GM10266 (cell line): ENCODE results near the gene LRCOL1.

Source experiments
- DNase-seq: peaks from one replicate; pipeline ENCODE4 v3.0.0; 2012; ENCODE audit errors: extremely low spot score
- TF ChIP-seq, protein P1 (sequence below): IDR thresholded peaks from 2 replicates; pipeline ENCODE4 v1.5.1; 2012; ENCODE audit warnings: mild to moderate bottlenecking, low read depth; ENCODE audit not compliant: control insufficient read depth, insufficient read depth; ENCODE audit errors: missing control alignments

The LRCOL1 gene

GRCh38 chr12:132560364-132560613 is 50.1 kb downstream of the LRCOL1 start:
- TF ChIP-seq, protein P1, sequence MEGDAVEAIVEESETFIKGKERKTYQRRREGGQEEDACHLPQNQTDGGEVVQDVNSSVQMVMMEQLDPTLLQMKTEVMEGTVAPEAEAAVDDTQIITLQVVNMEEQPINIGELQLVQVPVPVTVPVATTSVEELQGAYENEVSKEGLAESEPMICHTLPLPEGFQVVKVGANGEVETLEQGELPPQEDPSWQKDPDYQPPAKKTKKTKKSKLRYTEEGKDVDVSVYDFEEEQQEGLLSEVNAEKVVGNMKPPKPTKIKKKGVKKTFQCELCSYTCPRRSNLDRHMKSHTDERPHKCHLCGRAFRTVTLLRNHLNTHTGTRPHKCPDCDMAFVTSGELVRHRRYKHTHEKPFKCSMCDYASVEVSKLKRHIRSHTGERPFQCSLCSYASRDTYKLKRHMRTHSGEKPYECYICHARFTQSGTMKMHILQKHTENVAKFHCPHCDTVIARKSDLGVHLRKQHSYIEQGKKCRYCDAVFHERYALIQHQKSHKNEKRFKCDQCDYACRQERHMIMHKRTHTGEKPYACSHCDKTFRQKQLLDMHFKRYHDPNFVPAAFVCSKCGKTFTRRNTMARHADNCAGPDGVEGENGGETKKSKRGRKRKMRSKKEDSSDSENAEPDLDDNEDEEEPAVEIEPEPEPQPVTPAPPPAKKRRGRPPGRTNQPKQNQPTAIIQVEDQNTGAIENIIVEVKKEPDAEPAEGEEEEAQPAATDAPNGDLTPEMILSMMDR: no peak
- DNase-seq: peak; percentile 70

- TF ChIP-seq, protein P1: no peak
- peak; percentile 91 for DNase-seq
Measured at GRCh38 chr12:132559652-132560363, 50.6 kb downstream of the LRCOL1 start.

- TF ChIP-seq, protein P1: no peak
- peak; percentile 49 for DNase-seq
Measured at GRCh38 chr12:132558861-132559623, 51.3 kb downstream of the LRCOL1 start.

GRCh38 chr12:132558042-132558856 is 52.1 kb downstream of the LRCOL1 start:
- TF ChIP-seq, protein P1: no peak
- no peak for DNase-seq

DNA sequence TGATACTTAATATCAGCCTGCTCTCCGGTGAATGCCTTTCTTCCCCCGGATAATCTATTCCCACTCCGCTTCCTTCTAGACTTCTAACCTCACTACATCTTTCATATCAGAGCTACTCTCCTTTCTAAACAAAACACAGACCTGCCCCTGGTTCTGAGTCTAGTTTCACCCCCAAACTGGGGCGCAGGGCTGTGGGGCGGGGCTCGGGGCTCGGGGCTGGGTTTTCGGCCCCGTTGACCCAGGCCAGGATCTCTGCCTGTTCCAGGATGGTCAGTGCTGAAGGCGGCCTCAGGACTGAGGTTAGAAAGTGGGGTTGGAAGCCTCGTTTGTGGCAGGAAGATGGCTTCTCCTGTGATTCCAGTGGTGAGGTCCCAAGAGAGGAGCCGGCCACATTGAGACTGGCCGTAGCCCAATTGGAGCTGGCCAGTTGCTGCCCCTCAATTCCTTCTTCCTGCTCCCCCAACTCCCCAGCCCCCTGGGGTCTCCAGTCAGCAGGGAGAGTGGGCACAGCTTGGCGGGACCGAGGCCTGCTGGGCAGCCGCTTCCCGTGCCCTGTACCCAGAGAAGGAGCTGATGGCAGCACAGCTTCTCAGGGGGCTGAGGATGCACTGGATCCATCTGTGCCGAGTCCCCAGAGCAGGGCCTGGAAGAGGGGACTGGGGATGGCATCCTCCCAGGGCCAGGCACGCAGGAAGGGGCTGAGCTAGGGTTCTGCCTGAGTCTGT is 52.9 kb downstream of the LRCOL1 start:
- DNase-seq: no peak
- TF ChIP-seq, protein P1: no peak

GRCh38 chr12:132556801-132557200 is 53.6 kb downstream of the LRCOL1 start:
- TF ChIP-seq, protein P1: no peak
- no peak for DNase-seq
